ENCODE results near the gene SERPINC1. TPM values are rescaled to one million over a fixed set of nuclear protein-coding genes. Genes with fewer than 3 reads are reported as not detected.
A peak's percentile ranks its signal among the peaks of the same experiment; 100 is the strongest.

The SERPINC1 gene
- total and polyA plus RNA-seq, 9 of the 15 experiments (the other 6 are each of a cell fraction or from before 2014, with no cell fraction given) = 0.07 to 1.2 (median 0.50) TPM

DNA sequence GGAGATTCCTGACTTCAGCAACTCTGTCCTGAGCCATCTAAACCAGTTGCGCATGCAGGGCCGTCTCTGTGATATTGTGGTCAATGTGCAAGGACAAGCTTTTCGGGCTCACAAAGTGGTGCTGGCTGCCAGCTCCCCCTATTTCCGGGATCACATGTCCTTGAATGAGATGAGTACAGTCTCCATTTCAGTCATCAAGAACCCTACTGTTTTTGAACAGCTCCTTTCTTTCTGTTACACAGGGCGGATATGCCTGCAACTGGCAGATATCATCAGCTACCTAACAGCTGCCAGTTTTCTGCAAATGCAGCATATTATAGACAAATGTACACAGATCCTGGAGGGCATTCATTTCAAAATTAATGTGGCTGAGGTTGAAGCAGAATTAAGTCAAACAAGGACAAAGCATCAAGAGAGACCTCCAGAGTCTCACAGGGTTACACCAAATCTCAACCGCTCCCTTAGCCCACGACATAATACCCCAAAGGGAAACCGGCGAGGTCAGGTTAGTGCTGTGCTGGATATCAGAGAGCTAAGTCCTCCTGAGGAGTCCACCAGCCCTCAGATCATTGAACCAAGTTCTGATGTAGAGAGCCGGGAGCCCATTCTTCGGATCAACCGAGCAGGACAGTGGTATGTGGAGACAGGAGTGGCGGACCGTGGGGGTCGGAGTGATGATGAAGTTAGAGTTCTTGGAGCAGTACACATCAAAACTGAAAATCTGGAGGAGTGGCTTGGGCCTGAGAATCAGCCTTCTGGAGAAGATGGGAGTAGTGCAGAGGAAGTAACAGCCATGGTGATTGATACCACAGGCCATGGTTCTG, 46.7 kb downstream of the SERPINC1 start (continued):
- TF ChIP-seq MYNN (IDR thresholded peaks at IDR 0.05) = no peak
- no peak for TF ChIP-seq MYNN (CRISPR knock-in tag; IDR thresholded peaks at IDR 0.05)
- TF ChIP-seq, protein P1, sequence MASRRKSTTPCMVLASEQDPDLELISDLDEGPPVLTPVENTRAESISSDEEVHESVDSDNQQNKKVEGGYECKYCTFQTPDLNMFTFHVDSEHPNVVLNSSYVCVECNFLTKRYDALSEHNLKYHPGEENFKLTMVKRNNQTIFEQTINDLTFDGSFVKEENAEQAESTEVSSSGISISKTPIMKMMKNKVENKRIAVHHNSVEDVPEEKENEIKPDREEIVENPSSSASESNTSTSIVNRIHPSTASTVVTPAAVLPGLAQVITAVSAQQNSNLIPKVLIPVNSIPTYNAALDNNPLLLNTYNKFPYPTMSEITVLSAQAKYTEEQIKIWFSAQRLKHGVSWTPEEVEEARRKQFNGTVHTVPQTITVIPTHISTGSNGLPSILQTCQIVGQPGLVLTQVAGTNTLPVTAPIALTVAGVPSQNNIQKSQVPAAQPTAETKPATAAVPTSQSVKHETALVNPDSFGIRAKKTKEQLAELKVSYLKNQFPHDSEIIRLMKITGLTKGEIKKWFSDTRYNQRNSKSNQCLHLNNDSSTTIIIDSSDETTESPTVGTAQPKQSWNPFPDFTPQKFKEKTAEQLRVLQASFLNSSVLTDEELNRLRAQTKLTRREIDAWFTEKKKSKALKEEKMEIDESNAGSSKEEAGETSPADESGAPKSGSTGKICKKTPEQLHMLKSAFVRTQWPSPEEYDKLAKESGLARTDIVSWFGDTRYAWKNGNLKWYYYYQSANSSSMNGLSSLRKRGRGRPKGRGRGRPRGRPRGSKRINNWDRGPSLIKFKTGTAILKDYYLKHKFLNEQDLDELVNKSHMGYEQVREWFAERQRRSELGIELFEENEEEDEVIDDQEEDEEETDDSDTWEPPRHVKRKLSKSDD (conservative IDR thresholded peaks at IDR 0.05; ENCODE audit: low read length) = no peak
- TF ChIP-seq TAF9B (IDR thresholded peaks at IDR 0.05; ENCODE audit: partially characterized antibody) = peak; percentile 51
- no peak for TF ChIP-seq ILK (tag; IDR thresholded peaks at IDR 0.05; ENCODE audit: borderline replicate concordance, low read depth)
- TF ChIP-seq MAFK (IDR thresholded peaks at IDR 0.05; ENCODE audit: low read length) = peak; percentile 74
- no peak for TF ChIP-seq STAT5B (CRISPR knock-in tag; IDR thresholded peaks at IDR 0.05)
- no peak for TF ChIP-seq NFATC3 (IDR thresholded peaks at IDR 0.05)
- no peak for TF ChIP-seq TSHZ1 (CRISPR knock-in tag; IDR thresholded peaks at IDR 0.05)
- no peak for TF ChIP-seq PCBP1 (IDR thresholded peaks at IDR 0.05; ENCODE audit: low read depth, low read length, poor library complexity, severe bottlenecking)
- TF ChIP-seq RNF2 (IDR thresholded peaks at IDR 0.05) = no peak
- TF ChIP-seq, protein P2, sequence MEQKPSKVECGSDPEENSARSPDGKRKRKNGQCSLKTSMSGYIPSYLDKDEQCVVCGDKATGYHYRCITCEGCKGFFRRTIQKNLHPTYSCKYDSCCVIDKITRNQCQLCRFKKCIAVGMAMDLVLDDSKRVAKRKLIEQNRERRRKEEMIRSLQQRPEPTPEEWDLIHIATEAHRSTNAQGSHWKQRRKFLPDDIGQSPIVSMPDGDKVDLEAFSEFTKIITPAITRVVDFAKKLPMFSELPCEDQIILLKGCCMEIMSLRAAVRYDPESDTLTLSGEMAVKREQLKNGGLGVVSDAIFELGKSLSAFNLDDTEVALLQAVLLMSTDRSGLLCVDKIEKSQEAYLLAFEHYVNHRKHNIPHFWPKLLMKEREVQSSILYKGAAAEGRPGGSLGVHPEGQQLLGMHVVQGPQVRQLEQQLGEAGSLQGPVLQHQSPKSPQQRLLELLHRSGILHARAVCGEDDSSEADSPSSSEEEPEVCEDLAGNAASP (IDR thresholded peaks at IDR 0.05) = no peak
- no peak for TF ChIP-seq CUX1 (CRISPR knock-in tag; IDR thresholded peaks at IDR 0.05)
- no peak for TF ChIP-seq ZNF79 (CRISPR knock-in tag; IDR thresholded peaks at IDR 0.05; ENCODE audit: low read depth)
- no peak for TF ChIP-seq ZNF23 (CRISPR knock-in tag; IDR thresholded peaks at IDR 0.05)
- TF ChIP-seq MTA2 (IDR thresholded peaks at IDR 0.05; ENCODE audit: low read depth) = no peak

Data from K562 (cell line).